TTC549 (cell line): ENCODE results near the gene CYB561D2.

ENCODE experiments used
- FAIRE-seq: peaks from 2 replicates; lab custom pipeline; 2012; peaks lifted over from hg19 to GRCh38; lab: Jason Lieb, UNC

Gene CYB561D2

DNA sequence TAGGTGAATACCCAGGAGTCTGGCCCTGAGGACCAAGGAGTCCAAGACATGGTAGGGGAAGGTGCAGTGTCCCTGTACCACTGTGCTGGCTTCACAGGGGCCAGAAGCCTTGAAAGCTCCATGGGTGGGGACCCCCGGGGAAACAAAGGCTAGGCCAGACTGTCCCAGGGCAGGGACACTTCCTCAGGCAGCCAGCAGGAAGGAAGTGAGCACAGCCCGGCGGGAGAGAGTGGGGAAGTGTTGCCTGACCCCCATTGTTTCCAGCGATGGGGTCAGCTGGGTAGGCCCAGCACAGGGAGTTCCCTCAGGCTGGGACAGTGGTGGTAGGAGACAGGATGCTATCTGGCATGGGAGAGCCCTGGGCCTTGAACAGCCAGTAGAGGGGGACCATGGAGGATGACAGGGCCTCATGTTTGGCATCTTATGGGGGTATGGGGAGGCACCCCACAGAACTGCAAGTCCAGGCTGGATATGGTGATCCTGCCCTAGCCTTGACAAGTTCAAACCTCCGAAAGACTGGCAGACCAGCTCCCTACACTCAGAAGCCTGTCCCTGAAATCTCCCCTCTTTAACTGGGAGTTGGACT lies 27.0 kb upstream of the CYB561D2 start:
- FAIRE-seq: no peak

DNA sequence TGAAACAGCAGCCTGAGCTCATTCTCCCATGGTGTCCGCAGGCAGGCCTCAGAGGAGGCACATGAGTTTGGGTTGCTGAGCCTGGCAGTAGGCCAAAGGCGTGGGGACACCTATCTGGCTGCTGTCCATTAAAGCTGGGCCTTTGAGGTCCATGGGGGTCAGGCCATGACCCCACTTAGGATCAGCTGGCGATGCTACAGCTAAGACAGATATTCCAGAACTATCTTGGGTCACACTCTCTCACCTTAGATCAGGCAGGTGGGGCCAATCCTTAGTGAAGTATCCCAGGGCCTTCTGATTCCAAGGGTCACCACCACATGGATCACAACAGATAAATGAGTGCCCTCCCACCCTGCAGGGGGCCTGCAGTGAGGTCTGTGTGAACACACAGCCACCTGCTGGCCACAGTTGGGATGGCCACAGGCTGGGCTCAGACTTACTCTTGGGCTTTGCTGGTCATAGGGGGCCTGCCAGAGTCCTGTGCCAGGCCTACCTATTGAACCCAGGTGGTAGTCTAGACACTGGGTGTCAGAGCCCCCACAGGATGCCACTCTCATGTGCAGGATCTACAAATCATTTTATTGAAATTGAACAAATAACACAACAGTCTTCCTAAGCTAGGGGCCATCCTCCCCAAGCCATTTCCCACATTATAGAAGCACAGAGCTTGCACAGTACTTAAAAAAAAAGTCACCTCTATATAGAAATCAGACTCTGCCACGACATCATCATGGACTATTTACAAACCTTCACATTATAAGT lies 26.1 kb upstream of the CYB561D2 start:
- no peak for FAIRE-seq

DNA sequence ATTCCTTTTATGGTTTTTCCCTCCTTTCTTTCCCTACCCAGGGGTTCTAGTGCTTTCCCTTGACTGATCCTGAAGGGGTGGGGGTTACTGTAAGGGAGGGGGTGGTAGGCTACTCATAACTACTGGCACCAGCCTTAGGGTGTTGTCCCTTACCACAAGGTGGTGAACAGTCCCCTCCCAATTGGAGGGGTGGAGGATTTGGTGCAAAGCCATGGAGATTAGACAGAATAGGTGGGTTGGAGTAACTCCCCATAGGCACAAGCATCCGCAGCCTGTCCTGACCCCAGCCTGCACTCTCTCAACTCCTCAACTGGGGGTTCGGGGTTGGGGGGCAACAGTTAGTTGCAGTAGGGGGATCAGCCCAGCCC lies 25.6 kb upstream of the CYB561D2 start:
- FAIRE-seq: no peak

DNA sequence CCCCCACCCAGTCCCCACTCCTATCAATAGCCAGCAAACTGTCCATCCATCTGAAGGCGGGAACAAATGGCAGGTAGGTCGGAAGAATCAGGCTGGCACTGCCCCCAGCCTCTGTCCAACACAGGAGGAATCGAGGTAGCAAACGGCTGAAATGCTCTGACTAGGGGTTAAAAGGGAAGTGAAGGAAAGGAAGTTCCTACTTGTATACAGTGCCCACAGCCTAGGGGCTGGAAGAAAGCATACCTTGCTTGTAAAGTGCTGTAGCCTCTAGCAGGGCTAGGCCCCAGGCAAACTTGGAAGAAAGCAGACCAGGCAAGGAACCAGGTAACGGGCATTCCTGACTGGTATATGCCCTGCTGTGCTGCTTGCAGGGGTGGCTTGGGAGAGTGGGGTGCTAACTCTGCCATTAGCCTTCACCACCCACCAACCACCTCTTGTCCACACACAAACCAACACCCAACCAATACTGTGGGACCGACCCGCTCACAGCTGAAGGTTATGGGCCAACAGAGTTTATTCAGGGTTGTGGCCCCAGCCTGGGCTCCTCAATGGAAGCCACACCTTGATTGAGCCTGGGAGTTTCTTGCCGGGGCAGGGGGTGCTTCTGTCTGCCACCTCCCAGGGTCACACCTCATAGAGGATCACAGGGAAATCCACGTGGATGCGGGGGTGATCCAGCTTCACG lies 25.0 kb upstream of the CYB561D2 start:
- FAIRE-seq: no peak

DNA sequence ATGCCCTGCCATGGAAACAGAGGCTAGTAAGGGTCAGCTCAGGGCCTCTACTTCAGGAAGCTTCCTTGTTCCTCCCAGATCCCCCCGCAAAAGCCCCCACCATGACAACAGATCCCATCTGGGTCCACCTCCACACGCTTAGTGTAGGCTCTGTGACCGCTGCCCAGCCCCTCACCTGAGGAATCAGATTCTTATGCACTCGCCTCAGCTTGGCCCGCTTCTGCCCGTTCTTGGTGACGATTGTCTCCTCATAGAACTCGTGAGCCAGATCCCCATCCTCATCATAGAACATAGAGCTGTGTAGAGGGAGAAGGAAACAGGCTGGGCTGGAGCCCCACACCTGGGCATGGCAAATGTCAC lies 24.5 kb upstream of the CYB561D2 start:
- no peak for FAIRE-seq

DNA sequence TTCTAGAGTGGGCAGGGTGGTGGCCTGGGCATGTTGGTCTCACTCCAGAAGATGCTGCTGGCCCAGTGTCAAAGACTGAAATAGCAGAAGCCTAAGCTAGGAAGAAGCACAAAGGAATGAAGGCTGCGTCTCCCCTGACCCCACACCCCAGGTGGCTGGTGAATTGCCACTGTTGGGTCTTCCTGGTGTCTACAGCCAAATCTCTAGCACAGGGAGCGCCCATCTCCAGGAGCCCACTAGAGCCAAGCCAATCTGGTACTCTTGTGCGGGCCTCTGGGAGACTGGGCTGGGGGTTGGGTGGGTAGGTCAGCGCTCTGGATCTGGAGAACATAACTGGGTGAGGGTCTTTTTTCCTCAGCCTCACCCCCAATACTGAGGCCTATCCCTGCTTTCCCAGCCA lies 23.5 kb upstream of the CYB561D2 start:
- no peak for FAIRE-seq

DNA sequence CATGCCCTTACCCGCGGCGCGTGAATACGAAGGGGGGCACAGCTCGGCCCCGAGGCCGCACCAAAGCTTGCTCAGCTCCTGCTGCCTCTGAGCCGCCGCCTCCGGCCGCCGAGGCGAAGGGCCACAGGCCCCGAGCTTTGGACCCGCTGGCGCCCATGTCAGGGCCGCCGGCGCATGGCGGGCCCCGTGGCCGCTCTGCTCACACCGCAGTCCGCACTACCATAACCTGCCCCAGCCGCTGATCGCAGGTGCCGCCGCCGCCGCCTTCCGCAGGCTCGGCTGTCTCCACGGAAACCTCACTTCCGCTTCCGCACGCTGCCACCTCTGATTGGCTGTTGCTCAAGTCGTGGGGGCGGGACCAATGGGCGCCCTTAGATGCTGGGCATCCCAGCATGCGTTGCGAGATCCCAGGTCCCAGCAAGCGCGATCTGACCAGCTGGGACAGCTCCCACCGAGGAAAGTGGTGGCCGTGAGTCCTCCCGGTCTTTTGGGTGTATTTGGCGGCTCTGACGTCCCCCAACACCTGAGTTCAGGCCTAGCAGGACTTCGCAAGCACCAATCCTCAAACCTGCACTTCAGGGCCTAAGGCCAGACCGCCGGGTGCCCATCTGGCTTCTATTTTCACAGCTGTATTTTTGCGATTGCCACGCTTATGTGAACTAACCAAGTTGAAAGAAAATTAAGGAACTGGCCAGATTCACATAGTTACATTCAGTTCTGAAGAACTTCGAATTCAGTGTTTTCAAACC lies 22.5 kb upstream of the CYB561D2 start, which contains the start of gene TUSC2:
TUSC2 (minus strand) TSS at position 281 of the 749 bp plus-strand sequence; CDS start at position 157, 124 bp downstream.
- peak; percentile 77 for FAIRE-seq

DNA sequence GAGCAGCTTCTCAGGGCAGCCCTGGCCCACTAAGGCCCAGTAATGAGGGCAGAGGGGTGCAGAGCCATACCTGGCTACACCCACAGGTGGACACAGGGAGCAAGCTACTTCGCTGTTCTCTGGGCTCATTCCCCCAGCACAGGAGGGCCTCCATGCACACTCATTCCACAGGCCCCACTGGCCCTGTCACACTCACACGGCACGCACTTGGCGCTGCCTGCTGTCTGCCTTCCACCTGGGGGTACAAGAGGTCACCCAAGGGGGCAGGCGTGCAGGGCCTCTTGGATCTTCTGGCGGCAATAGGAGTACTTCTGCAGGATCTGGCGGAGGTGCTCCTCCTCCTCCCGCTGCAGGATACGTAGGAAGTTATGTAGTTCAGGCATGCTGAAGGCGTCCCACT lies 20.3 kb upstream of the CYB561D2 start:
- no peak for FAIRE-seq

DNA sequence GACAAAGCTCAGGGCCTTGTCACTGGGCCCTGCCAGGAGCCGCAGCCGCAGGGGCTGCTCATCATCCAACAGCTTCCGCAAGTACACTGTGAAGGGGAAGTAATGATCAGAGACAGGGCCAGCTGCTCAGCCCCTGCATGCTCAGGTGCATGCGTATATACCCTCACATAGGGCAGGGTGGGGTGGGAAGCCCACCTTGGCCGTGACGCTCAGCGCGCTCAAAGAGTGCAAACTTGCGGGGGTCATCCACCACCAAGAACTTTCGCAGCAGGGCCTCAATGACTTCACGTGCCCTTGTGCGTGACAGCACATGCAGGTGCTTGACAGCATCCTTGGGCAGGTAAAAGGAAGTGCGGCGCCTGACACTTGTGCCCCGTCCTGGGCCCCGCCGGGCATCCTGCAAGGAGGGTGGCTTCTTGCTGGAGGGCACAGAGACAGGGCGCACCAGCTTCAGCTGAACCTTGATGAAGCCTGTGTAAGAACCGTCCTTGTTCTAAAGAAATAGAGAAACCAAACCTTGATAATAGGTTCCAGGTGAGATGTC lies 19.2 kb upstream of the CYB561D2 start:
- no peak for FAIRE-seq

DNA sequence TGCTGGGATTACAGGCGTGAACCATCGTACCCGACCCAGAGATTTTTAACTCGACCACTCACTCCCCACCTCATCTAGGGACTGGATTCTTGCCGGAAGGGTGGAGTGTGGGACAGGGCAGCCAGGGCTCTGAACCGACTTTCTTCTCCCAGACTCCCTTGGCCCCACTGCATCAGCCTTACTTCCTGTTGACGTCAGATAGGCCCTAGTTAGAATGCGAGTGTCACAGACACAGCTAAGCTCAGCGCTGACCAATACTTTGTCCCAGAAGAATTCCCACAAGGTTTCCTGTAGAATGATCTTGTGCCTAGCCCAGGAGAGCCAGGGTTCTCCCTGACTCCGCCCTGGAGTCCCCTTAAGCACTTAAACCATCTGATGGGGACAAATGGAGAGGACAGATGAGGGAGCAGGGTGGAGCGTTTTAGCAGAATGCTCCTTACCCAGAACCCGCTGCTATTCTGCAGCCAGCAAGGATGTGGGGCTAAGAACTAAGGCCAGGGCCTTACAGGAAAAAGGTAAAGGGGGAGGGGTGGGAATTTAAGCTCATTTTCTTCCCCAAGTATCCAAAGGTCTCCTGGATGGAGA lies 16.8 kb upstream of the CYB561D2 start:
- FAIRE-seq: no peak

DNA sequence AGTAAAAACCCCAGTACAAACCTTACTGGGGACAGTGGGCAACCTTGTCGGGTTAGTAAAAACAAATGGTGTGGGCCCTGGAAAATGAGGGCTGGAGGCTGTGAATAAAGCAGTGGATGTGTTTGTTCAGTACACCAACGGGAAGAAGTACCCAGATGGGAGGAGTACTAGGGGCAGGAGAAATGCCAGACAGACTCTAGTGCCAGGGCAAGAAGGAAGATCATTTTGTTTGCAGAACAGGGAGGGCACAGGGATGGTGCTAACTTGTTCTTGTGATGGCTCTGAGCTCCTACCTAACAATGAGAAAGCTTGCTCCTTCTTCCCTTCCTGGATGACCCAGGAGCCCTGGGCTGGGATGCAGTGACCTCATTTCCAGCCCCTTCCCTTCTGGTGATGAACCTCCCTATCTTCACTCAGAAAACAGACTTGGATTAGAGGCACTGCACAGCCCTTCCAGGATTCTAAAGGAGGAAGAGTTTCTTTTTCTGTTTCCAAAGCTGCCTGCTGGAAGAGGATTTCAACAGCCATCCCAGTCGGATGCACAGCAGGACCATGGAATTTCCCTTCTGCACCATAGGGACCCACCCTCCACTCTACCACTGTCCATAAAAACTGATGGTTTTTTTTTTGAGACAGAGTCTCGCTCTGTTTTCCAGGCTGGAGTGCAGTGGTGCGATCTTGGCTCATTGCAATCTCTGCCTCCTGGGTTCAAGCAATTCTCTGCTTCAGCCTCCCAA lies 16.2 kb upstream of the CYB561D2 start:
- no peak for FAIRE-seq

DNA sequence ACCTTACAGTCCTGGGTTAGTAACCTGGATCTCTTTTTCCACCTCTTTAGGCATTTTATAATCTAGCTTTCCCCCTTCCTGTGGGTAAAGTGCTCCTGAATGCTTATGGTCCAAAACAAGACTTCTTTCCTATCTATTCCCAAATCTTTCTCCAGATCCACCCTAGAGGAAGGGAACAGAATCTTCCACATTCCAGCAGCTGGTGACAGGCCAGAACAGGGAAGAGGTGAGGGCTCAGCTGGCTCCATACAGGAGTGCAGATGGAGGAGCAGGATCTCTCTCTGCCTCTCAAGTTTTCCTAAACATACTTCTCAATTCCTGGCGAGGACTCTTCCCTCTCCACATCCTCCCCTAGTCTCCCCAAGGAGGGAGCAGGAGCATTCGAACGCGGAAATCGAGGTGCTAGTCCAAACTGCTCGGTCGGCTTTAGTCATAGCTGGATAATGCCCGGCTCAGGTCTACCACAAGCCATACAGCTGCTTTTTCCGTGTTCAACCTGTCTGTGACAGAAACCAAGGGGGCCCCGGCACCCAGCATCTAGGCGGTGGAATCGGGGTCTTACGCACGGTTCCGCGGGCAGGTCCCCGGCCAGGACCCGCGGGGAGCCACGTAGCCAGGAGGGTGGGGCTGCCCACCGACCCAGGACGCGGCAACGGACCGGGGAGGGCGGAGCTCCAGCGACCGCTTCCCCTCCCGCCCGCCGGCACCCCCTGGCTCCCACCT lies 14.0 kb upstream of the CYB561D2 start:
- no peak for FAIRE-seq

DNA sequence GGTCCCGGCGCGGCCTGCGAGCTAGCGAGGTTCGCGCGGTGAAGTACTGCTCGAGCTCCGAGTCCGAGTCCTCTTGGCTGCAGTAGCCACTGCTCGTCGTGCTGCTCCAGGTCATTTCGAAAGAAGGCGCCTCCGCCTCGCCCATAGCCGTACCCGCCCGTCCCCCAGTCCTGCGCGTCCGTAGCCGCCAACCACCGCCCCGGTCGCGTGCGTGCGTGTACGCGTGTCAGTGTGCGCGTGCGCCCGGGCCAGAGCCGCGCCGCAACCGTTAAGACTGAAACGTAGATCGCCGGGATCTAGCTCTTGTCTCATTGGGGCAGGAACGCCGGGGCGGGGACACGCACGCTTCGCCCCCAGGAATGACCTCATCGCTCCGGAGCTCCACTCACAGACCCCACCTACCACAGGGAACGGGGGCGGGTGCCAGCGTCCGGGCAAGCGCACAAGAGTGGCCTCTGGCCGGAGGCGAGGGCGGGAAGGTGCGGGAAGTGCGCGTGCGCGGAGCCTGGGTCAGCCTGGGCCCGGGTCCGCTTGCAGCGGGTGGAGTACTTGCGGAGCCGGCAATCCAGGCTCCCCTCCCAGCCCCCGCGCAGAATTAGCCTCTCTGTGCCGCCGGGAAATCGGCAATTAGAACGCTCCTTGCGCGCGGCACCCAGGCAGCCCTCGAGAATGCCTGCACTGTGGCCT lies 13.3 kb upstream of the CYB561D2 start:
- peak; percentile 91 for FAIRE-seq

DNA sequence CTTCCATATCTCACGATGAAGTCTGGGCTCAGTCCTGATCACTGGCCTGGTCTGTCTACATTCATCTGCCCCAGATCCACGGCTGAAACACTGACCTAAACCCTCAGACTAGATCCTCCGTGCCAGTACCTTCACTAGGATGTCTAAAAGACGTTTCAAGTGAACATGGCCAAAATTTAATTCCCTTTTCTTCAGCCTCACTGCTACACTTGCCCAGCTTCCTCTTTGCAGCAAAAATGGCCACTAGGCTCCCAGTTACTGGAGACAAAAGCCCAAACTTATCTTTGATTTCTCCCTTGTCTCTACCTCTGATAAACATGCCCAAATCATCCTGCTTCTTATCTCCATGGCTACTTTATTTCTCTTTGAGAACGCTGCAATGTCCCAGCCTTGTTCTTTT lies 11.7 kb upstream of the CYB561D2 start:
- no peak for FAIRE-seq

DNA sequence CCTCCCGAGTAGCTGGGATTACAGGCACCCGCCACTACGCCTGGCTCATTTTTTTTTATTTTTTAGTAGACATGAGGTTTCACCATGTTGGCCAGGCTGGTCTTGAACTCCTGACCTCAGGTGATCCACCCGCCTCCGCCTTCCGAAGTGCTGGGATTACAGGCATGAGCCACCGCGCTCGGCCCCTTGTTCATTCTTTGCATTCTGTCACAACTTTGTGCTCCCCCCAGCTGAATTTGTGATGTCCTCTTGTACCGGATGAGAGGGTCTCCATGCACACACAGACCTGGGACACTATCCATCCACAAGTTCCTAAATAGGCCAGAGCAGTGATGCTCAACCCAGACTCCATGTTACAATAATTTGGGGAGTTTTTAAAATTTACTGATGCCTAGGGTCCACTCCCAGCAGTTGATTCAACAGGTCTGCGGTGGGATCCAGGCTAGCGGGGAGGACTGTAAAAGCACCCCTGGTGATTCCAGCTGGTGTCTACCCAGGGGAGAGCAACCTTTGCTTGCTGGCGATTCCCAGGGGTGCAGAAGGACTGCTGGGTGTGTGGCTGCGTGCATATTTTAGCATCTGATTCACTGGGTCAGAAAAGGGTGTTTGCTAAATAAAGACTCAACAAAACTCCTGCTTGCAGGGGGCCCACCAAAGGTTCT lies 11.0 kb upstream of the CYB561D2 start:
- FAIRE-seq: no peak

DNA sequence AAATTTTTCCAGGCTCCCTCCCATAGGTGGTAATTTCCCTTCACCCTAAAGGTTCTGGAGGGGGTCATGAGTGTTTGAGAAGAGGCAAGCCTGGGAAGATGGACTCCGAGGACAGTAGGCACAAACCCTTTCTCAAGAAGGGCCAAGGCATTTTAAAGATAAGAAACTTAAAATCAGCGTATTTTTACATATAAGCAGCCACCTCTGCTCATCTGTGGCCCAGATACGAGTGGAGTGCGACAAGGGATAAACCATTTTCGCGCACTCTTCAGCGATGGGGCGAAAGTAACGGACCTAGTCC lies 10.6 kb upstream of the CYB561D2 start:
- FAIRE-seq: no peak

DNA sequence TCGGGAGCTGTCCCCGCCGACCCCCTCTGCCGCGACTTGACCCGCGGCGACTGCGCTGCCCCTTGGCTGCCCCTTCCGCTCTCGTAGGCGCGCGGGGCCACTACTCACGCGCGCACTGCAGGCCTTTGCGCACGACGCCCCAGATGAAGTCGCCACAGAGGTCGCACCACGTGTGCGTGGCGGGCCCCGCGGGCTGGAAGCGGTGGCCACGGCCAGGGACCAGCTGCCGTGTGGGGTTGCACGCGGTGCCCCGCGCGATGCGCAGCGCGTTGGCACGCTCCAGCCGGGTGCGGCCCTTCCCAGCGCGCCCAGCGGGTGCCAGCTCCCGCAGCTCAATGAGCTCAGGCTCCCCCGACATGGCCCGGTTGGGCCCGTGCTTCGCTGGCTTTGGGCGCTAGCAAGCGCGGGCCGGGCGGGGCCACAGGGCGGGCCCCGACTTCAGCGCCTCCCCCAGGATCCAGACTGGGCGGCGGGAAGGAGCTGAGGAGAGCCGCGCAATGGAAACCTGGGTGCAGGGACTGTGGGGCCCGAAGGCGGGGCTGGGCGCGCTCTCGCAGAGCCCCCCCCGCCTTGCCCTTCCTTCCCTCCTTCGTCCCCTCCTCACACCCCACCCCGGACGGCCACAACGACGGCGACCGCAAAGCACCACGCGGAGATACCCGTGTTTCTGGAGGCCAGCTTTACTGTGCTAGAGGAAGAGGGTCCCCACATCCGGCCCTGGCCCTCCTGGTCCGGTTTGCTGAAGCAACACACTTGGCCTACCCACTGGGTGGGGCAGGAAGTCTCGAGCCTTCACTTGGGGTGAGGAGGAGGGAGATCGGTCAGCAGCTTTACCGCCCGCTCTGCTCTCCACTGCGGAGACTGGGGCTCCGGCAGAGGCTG lies 10.0 kb upstream of the CYB561D2 start, which contains the start of gene RASSF1:
RASSF1 (minus strand) TSS at position 389 of the 882 bp plus-strand sequence; CDS start at position 358, 31 bp downstream.
- no peak for FAIRE-seq

DNA sequence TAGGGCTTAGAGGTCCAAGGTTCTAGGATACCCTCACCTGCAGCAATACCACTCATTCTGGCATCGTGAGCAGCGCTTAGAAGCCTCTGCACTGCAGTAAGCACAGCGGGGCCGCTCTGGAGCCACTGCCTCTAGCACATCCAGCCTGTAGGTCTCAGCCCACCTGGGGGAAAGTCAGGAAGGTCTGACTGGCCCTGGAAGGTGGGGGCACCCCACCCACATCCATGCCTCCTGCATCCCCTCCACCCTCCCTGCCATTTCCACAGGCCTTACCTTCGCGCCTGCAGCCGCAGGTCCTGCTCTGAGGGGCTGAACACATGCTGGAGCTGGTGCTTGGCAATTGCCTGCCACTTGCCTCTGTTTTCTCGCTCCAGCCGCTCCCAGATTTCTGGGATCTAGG lies 9.1 kb upstream of the CYB561D2 start:
- FAIRE-seq: no peak
